ENCODE measurements around the gene POU4F3. TPM values are rescaled to one million over a fixed set of nuclear protein-coding genes. Genes with fewer than 3 reads are reported as not detected.
"Not testable (repeated sequence)": the region's sequence is repeated elsewhere in the genome, so short reads cannot be mapped to it uniquely, and the experiment has no call there.

POU4F3 gene
- under 1 TPM in 1 of 2 experiments, not detected in 1; 0.13 TPM for total RNA-seq

- H3K36me3 Mint-ChIP-seq (ENCODE audit: low read depth), result peaks cover 10% of the 10 kb centered on the region
- peaks cover 6% of the 10 kb centered on the region for H3K4me1 Mint-ChIP-seq (ENCODE audit: low read depth)
- H3K27ac Mint-ChIP-seq, result peak within 1 kb of the TSS; percentile 67
- POLR2A ChIA-PET, result no interaction called here
- H3K27me3 Mint-ChIP-seq (ENCODE audit: low read depth), result peaks cover 89% of the 10 kb centered on the region
- no peaks in the 10 kb centered on the region for H3K9me3 Mint-ChIP-seq (ENCODE audit: insufficient read depth)
- DNase-seq (no peak), ATAC-seq (peak; percentile 30)
- peak within 1 kb of the TSS; percentile 12 for H3K4me3 Mint-ChIP-seq
- CTCF ChIA-PET, result no interaction called here
Observed at GRCh38 chr5:146338774-146339714, at the start of gene POU4F3. Gene POU4F3 (plus strand): TSS chr5:146338839. CDS start chr5:146339113, 274 bp downstream.

DNA sequence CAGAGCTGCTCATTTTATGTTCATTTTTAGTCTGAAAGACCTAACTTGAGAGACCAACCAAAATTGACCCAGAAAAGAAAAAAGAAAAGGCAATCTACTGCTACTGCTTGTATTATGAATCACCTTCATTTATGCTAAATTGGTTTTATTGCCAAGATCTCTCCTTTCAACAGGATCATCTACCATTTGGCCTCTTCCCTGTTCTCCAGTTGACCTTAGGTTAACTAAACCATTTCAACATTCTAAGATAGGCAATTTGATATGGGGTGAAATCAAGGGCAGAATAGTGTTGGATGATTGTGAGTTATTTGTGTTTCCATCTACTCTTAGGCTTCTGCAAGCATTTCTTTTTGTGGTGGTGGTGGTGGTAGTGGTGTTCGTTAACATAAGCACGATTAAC lies 48.3 kb upstream of the POU4F3 start:
- H3K4me1 Mint-ChIP-seq (ENCODE audit: low read depth), result no peaks in the 10 kb centered on the region
- no peak for DNase-seq
- no peaks in the 10 kb centered on the region for H3K9me3 Mint-ChIP-seq (ENCODE audit: insufficient read depth)
- no peaks in the 10 kb centered on the region for H3K27me3 Mint-ChIP-seq (ENCODE audit: low read depth)
- no peak overlapping the region for H3K27ac Mint-ChIP-seq
- ATAC-seq, result no peak
- ChIA-PET POLR2A (no interaction called here), CTCF (interaction anchor here (1.4 kb wide), 1 partner anchor 138 kb away, joined by 6 read pairs; no protein-coding TSS in a partner anchor)
- peaks cover 11% of the 10 kb centered on the region for H3K36me3 Mint-ChIP-seq (ENCODE audit: low read depth)
- no peak overlapping the region for H3K4me3 Mint-ChIP-seq

DNA sequence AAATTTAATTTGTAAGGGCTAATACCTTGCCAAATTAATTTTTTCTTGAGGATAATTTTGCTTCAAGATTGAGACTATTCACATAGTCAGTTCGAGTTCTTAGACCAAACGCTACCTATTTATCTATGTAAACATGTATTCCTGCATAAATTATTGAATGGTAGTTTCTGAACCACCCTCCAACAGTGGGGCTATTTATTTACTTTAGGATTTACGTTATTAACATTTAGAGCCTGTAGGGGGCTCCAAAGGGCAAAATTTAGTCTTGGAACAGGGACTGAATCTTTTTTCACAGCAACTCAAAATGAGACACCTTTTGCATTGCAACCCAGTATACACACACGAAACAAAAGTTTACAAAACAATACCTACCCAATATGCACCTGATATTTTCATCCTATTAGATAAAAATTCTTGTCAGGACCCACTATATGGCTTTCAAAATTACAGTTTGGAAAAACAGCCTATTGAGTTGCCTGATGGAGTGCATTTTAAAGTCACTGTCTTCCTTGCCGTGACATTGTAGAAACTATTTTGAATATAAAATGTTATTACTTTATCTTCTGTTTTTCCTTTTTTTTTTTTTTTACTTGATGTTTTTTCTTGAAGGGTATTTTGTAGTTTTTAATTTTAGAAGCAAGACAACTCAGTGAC lies 47.1 kb upstream of the POU4F3 start:
- Mint-ChIP-seq H3K27me3 (ENCODE audit: low read depth) (no peaks in the 10 kb centered on the region), H3K9me3 (ENCODE audit: insufficient read depth) (no peaks in the 10 kb centered on the region), H3K4me3 (no peak overlapping the region), H3K4me1 (ENCODE audit: low read depth) (no peaks in the 10 kb centered on the region), H3K27ac (no peak overlapping the region), H3K36me3 (ENCODE audit: low read depth) (peaks cover 6% of the 10 kb centered on the region)
- DNase-seq, result peak; percentile 39
- no peak for ATAC-seq
- POLR2A ChIA-PET, result no interaction called here
- CTCF ChIA-PET, result interaction anchor here (1.1 kb wide), 1 partner anchor 14 kb away, joined by 3 read pairs; no protein-coding TSS in a partner anchor

- ATAC-seq (no peak), DNase-seq (no peak)
- Mint-ChIP-seq H3K4me1 (ENCODE audit: low read depth) (no peaks in the 10 kb centered on the region), H3K27ac (no peak overlapping the region), H3K9me3 (ENCODE audit: insufficient read depth) (no peaks in the 10 kb centered on the region), H3K27me3 (ENCODE audit: low read depth) (no peaks in the 10 kb centered on the region), H3K4me3 (no peak overlapping the region), H3K36me3 (ENCODE audit: low read depth) (no peaks in the 10 kb centered on the region)
- CTCF ChIA-PET, result no interaction called here
- POLR2A ChIA-PET, result no interaction called here
Observed at GRCh38 chr5:146296245-146296644, 42.4 kb upstream of the POU4F3 start.

GRCh38 chr5:146298920-146299319 lies 39.7 kb upstream of the POU4F3 start:
- H3K36me3 Mint-ChIP-seq (ENCODE audit: low read depth); ATAC-seq; POLR2A ChIA-PET; H3K9me3 Mint-ChIP-seq (ENCODE audit: insufficient read depth); DNase-seq; H3K4me1 Mint-ChIP-seq (ENCODE audit: low read depth); H3K4me3 Mint-ChIP-seq; H3K27me3 Mint-ChIP-seq (ENCODE audit: low read depth); H3K27ac Mint-ChIP-seq; CTCF ChIA-PET: not testable (repeated sequence)

DNA sequence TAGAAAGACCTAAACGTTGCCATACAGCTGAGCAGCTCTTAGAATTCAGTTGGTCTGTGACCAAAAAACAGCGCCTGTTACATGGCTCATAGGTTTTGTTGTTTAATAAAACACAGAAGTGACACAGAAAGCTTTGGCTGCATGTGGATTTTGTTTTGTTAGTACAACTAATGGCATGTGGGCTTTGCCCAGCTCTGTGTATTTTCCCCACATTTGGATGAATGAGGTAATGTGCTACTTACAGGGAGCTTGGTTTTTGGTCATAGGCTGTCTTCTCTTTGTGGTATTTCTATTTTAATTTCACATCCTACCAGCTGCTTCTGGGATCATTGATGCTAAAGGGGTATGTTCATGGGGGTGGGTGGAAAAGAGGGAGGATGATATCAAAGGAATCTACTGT lies 37.0 kb upstream of the POU4F3 start:
- ChIA-PET POLR2A (interaction anchor here (0.6 kb wide), 1 partner anchor 26 kb away, joined by 6 read pairs; no protein-coding TSS in a partner anchor), CTCF (no interaction called here)
- Mint-ChIP-seq H3K27ac (no peak overlapping the region), H3K9me3 (ENCODE audit: insufficient read depth) (no peaks in the 10 kb centered on the region), H3K4me3 (no peak overlapping the region), H3K4me1 (ENCODE audit: low read depth) (no peaks in the 10 kb centered on the region), H3K36me3 (ENCODE audit: low read depth) (no peaks in the 10 kb centered on the region), H3K27me3 (ENCODE audit: low read depth) (peaks cover 17% of the 10 kb centered on the region)
- no peak for DNase-seq
- no peak for ATAC-seq

- CTCF ChIA-PET, result interaction anchor here (0.6 kb wide), 1 partner anchor 97 kb away, joined by 3 read pairs; no protein-coding TSS in a partner anchor
- Mint-ChIP-seq H3K4me3 (no peak overlapping the region), H3K27ac (no peak overlapping the region), H3K36me3 (ENCODE audit: low read depth) (no peaks in the 10 kb centered on the region), H3K4me1 (ENCODE audit: low read depth) (no peaks in the 10 kb centered on the region), H3K27me3 (ENCODE audit: low read depth) (peaks cover 20% of the 10 kb centered on the region), H3K9me3 (ENCODE audit: insufficient read depth) (no peaks in the 10 kb centered on the region)
- ATAC-seq (no peak), DNase-seq (no peak)
- POLR2A ChIA-PET, result no interaction called here
Observed at GRCh38 chr5:146302406-146302805, 36.2 kb upstream of the POU4F3 start.

DNA sequence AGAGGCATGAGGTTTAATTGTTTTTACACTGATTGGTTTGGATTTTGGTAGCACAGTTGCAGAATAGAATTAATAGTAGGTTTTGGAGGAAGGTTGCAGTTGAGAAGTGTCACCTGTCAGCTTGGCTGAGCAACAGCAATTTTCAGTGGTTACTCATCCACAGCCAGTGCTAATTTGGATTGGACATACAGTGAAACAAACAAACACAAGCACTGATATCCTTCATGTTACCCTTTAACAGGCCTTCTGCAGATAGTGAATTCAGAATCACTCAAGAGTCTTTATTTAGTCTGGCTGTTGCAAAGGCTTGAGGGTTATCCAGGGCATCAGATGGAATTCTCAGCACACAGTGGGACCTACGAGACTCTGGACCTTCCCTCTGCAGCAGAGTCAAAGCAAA lies 31.8 kb upstream of the POU4F3 start:
- ATAC-seq (no peak), DNase-seq (no peak)
- Mint-ChIP-seq H3K27ac (no peak overlapping the region), H3K36me3 (ENCODE audit: low read depth) (no peaks in the 10 kb centered on the region), H3K4me3 (no peak overlapping the region), H3K4me1 (ENCODE audit: low read depth) (no peaks in the 10 kb centered on the region), H3K27me3 (ENCODE audit: low read depth) (peaks cover 22% of the 10 kb centered on the region), H3K9me3 (ENCODE audit: insufficient read depth) (no peaks in the 10 kb centered on the region)
- ChIA-PET POLR2A (no interaction called here), CTCF (no interaction called here)

DNA sequence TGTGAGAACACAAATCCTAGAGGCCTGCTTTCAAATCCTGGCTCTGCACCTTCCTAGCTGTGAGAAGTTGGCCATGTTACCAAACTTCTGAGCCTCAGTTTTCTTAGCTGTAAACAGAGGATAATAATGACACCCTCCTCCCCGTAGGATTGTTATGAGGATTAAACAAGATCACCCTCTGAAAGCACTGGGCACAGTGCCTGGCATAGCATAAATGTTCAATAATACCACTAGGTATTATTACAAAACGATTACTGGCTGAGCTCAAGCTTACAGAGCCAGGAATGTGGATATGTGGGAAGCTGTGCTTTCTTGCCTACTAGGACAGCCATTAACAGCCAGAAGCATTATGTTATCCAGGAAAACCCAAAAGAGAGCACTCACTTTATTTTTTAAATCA lies 30.8 kb upstream of the POU4F3 start:
- H3K4me3 Mint-ChIP-seq, result no peak overlapping the region
- POLR2A ChIA-PET, result no interaction called here
- no peaks in the 10 kb centered on the region for H3K9me3 Mint-ChIP-seq (ENCODE audit: insufficient read depth)
- no peak for ATAC-seq
- CTCF ChIA-PET, result no interaction called here
- H3K27me3 Mint-ChIP-seq (ENCODE audit: low read depth), result peaks cover 21% of the 10 kb centered on the region
- no peak overlapping the region for H3K27ac Mint-ChIP-seq
- peaks cover 1% of the 10 kb centered on the region for H3K4me1 Mint-ChIP-seq (ENCODE audit: low read depth)
- H3K36me3 Mint-ChIP-seq (ENCODE audit: low read depth), result no peaks in the 10 kb centered on the region
- DNase-seq, result no peak

- peaks cover 26% of the 10 kb centered on the region for H3K27me3 Mint-ChIP-seq (ENCODE audit: low read depth)
- H3K4me1 Mint-ChIP-seq (ENCODE audit: low read depth), result peaks cover 8% of the 10 kb centered on the region
- no peaks in the 10 kb centered on the region for H3K36me3 Mint-ChIP-seq (ENCODE audit: low read depth)
- POLR2A ChIA-PET, result no interaction called here
- H3K4me3 Mint-ChIP-seq, result no peak overlapping the region
- no peaks in the 10 kb centered on the region for H3K9me3 Mint-ChIP-seq (ENCODE audit: insufficient read depth)
- H3K27ac Mint-ChIP-seq, result no peak overlapping the region
- no peak for DNase-seq
- ATAC-seq, result no peak
- CTCF ChIA-PET, result no interaction called here
Observed at GRCh38 chr5:146310540-146310939, 28.1 kb upstream of the POU4F3 start.

- H3K4me3 Mint-ChIP-seq, result no peak overlapping the region
- ATAC-seq (no peak), DNase-seq (no peak)
- H3K27ac Mint-ChIP-seq, result no peak overlapping the region
- POLR2A ChIA-PET, result no interaction called here
- H3K36me3 Mint-ChIP-seq (ENCODE audit: low read depth), result no peaks in the 10 kb centered on the region
- H3K9me3 Mint-ChIP-seq (ENCODE audit: insufficient read depth), result no peaks in the 10 kb centered on the region
- H3K27me3 Mint-ChIP-seq (ENCODE audit: low read depth), result peaks cover 23% of the 10 kb centered on the region
- CTCF ChIA-PET, result no interaction called here
- H3K4me1 Mint-ChIP-seq (ENCODE audit: low read depth), result peaks cover 8% of the 10 kb centered on the region
Observed at GRCh38 chr5:146311278-146311677, 27.4 kb upstream of the POU4F3 start.

GRCh38 chr5:146313027-146313426 lies 25.6 kb upstream of the POU4F3 start:
- DNase-seq (peak; percentile 22), ATAC-seq (no peak)
- Mint-ChIP-seq H3K36me3 (ENCODE audit: low read depth) (no peaks in the 10 kb centered on the region), H3K4me3 (no peak overlapping the region), H3K9me3 (ENCODE audit: insufficient read depth) (no peaks in the 10 kb centered on the region), H3K4me1 (ENCODE audit: low read depth) (peaks cover 8% of the 10 kb centered on the region), H3K27me3 (ENCODE audit: low read depth) (peaks cover 16% of the 10 kb centered on the region), H3K27ac (no peak overlapping the region)
- ChIA-PET CTCF (interaction anchor here (0.8 kb wide), 1 partner anchor 51 kb away, joined by 3 read pairs; no protein-coding TSS in a partner anchor), POLR2A (no interaction called here)
